Kidney epithelial cell (primary cell): ENCODE measurements around the gene UBE2G2. TPM values are rescaled to one million over a fixed set of nuclear protein-coding genes. Genes with fewer than 3 reads are reported as not detected.

ENCODE experiments used
- DNase-seq: peaks from one replicate; pipeline ENCODE4 v3.0.0-alpha.2; 2010; ENCODE audit warnings: low read depth
- H3K27me3 ChIP-seq: 2 replicates; pipeline ENCODE4 v1.6.0; 2011; ENCODE audit warnings: low read length; ENCODE audit not compliant: control insufficient read depth, insufficient read depth
- H3K36me3 ChIP-seq: 2 replicates; pipeline ENCODE4 v1.5.1; 2011; ENCODE audit warnings: low read length; ENCODE audit not compliant: control insufficient read depth, insufficient read depth
- H3K4me3 ChIP-seq: 2 replicates; pipeline ENCODE4 v1.5.1; 2011; ENCODE audit warnings: low read depth, mild to moderate bottlenecking, control low read depth, low read length
- CTCF ChIP-seq: IDR thresholded peaks from 2 replicates; pipeline ENCODE4 v1.5.1; 2011; ENCODE audit warnings: mild to moderate bottlenecking, moderate library complexity, low read length, control low read depth, inconsistent platforms; ENCODE audit not compliant: insufficient read depth, poor library complexity, severe bottlenecking
- total RNA-seq: library from RNA; depleted of rRNA; stranded (reverse); fragments of >200 nt; gene quantifications from 2 replicates; pipeline ENCODE4 v1.2.3, GENCODE V29; 2015

UBE2G2 gene
- total RNA-seq, 1 donor from 2014 or later: 40.6 TPM

- TF ChIP-seq CTCF: no peak
- Histone ChIP-seq H3K36me3 (no peaks in the 10 kb centered on the region), H3K4me3 (no peak overlapping the region), H3K27me3 (no peaks in the 10 kb centered on the region)
- DNase-seq: no peak
Observed at GRCh38 chr21:44815225-44815624, 13.6 kb upstream of the UBE2G2 start.

GRCh38 chr21:44814498-44815023 lies 12.9 kb upstream of the UBE2G2 start:
- Histone ChIP-seq H3K27me3 (no peaks in the 10 kb centered on the region), H3K36me3 (no peaks in the 10 kb centered on the region), H3K4me3 (no peak overlapping the region)
- DNase-seq: no peak
- no peak for TF ChIP-seq CTCF

GRCh38 chr21:44813727-44814126 lies 12.1 kb upstream of the UBE2G2 start:
- Histone ChIP-seq H3K36me3 (no peaks in the 10 kb centered on the region), H3K27me3 (no peaks in the 10 kb centered on the region), H3K4me3 (no peak overlapping the region)
- no peak for TF ChIP-seq CTCF
- DNase-seq: no peak

- no peaks in the 10 kb centered on the region for H3K27me3 ChIP-seq
- no peaks in the 10 kb centered on the region for H3K36me3 ChIP-seq
- no peak overlapping the region for H3K4me3 ChIP-seq
- TF ChIP-seq CTCF: no peak
- no peak for DNase-seq
Observed at GRCh38 chr21:44813149-44813548, 11.5 kb upstream of the UBE2G2 start.

GRCh38 chr21:44812640-44813039 lies 11.0 kb upstream of the UBE2G2 start:
- H3K36me3 ChIP-seq: no peaks in the 10 kb centered on the region
- no peak for TF ChIP-seq CTCF
- no peak overlapping the region for H3K4me3 ChIP-seq
- no peaks in the 10 kb centered on the region for H3K27me3 ChIP-seq
- DNase-seq: no peak

GRCh38 chr21:44810779-44811178 lies 9.2 kb upstream of the UBE2G2 start:
- no peak for DNase-seq
- Histone ChIP-seq H3K36me3 (no peaks in the 10 kb centered on the region), H3K27me3 (no peaks in the 10 kb centered on the region), H3K4me3 (no peak overlapping the region)
- no peak for TF ChIP-seq CTCF
